ENCODE measurements around the gene PTPRO. TPM values are rescaled to one million over a fixed set of nuclear protein-coding genes. Genes with fewer than 3 reads are reported as not detected.

Gene PTPRO
- total and polyA plus RNA-seq, 4 donors: 29.9 to 71.8 (median 57.2) TPM

- Histone ChIP-seq H3K27ac (ENCODE audit: low read depth, low read length) (no peak overlapping the region), H3K4me3 (ENCODE audit: low read depth, low read length) (no peak overlapping the region), H3K36me3 (ENCODE audit: control insufficient read depth, insufficient read depth, low read length) (no peaks in the 10 kb centered on the region), H3K9me3 (ENCODE audit: control insufficient read depth, insufficient read depth, low read length) (no peaks in the 10 kb centered on the region), H3K27me3 (ENCODE audit: control insufficient read depth, insufficient read depth, low read length) (no peaks in the 10 kb centered on the region), H3K4me1 (ENCODE audit: control insufficient read depth, insufficient read depth, low read length) (no peaks in the 10 kb centered on the region)
- DNase-seq (ENCODE audit: low read depth in 4 of 6, low spot score in 6 of 6): no peak
- WGBS (ENCODE audit: insufficient coverage): 82% methylated on average over 5 of the region's 9 CpGs
These were observed 14.7 kb downstream of the PTPRO start for GRCh38 chr12:15336768-15337553.

- Histone ChIP-seq H3K4me1 (ENCODE audit: control insufficient read depth, insufficient read depth, low read length) (no peaks in the 10 kb centered on the region), H3K27ac (ENCODE audit: low read depth, low read length) (no peak overlapping the region), H3K36me3 (ENCODE audit: control insufficient read depth, insufficient read depth, low read length) (no peaks in the 10 kb centered on the region), H3K27me3 (ENCODE audit: control insufficient read depth, insufficient read depth, low read length) (no peaks in the 10 kb centered on the region), H3K9me3 (ENCODE audit: control insufficient read depth, insufficient read depth, low read length) (no peaks in the 10 kb centered on the region), H3K4me3 (ENCODE audit: low read depth, low read length) (no peak overlapping the region)
- DNase-seq (ENCODE audit: low read depth in 4 of 6, low spot score in 6 of 6): peak in 1 of 6 donors; percentile 72
These were observed 19.1 kb downstream of the PTPRO start for GRCh38 chr12:15341371-15341770.

- peak in 1 of 6 donors; percentile 86 for DNase-seq (ENCODE audit: low read depth in 4 of 6, low spot score in 6 of 6)
- H3K4me3 ChIP-seq (ENCODE audit: low read depth, low read length): no peak overlapping the region
- H3K9me3 ChIP-seq (ENCODE audit: control insufficient read depth, insufficient read depth, low read length): no peaks in the 10 kb centered on the region
- no peaks in the 10 kb centered on the region for H3K36me3 ChIP-seq (ENCODE audit: control insufficient read depth, insufficient read depth, low read length)
- H3K27ac ChIP-seq (ENCODE audit: low read depth, low read length): no peak overlapping the region
- peaks cover 4% of the 10 kb centered on the region for H3K4me1 ChIP-seq (ENCODE audit: control insufficient read depth, insufficient read depth, low read length)
- WGBS (ENCODE audit: insufficient coverage): 100% methylated on average over 1 of the region's 4 CpGs
- H3K27me3 ChIP-seq (ENCODE audit: control insufficient read depth, insufficient read depth, low read length): no peaks in the 10 kb centered on the region
These were observed 22.3 kb downstream of the PTPRO start for GRCh38 chr12:15344561-15344960.

- no peak overlapping the region for H3K4me3 ChIP-seq (ENCODE audit: low read depth, low read length)
- peaks cover 8% of the 10 kb centered on the region for H3K4me1 ChIP-seq (ENCODE audit: control insufficient read depth, insufficient read depth, low read length)
- no peaks in the 10 kb centered on the region for H3K9me3 ChIP-seq (ENCODE audit: control insufficient read depth, insufficient read depth, low read length)
- no peaks in the 10 kb centered on the region for H3K27me3 ChIP-seq (ENCODE audit: control insufficient read depth, insufficient read depth, low read length)
- WGBS (ENCODE audit: insufficient coverage): 90% methylated on average over 2 of the region's 3 CpGs
- no peak overlapping the region for H3K27ac ChIP-seq (ENCODE audit: low read depth, low read length)
- DNase-seq (ENCODE audit: low read depth in 4 of 6, low spot score in 6 of 6): no peak
- H3K36me3 ChIP-seq (ENCODE audit: control insufficient read depth, insufficient read depth, low read length): no peaks in the 10 kb centered on the region
These were observed 24.2 kb downstream of the PTPRO start for GRCh38 chr12:15346488-15346887.

- Histone ChIP-seq H3K4me1 (ENCODE audit: control insufficient read depth, insufficient read depth, low read length) (peaks cover 12% of the 10 kb centered on the region), H3K4me3 (ENCODE audit: low read depth, low read length) (no peak overlapping the region), H3K9me3 (ENCODE audit: control insufficient read depth, insufficient read depth, low read length) (no peaks in the 10 kb centered on the region), H3K27ac (ENCODE audit: low read depth, low read length) (peak overlapping the region; percentile 51), H3K36me3 (ENCODE audit: control insufficient read depth, insufficient read depth, low read length) (no peaks in the 10 kb centered on the region), H3K27me3 (ENCODE audit: control insufficient read depth, insufficient read depth, low read length) (no peaks in the 10 kb centered on the region)
- WGBS (ENCODE audit: insufficient coverage): 67% methylated on average over 1 of the region's 1 CpG
- DNase-seq (ENCODE audit: low read depth in 4 of 6, low spot score in 6 of 6): peak in 3 of 6 donors; percentile 52 to 91 (median 80)
These were observed 28.3 kb downstream of the PTPRO start for GRCh38 chr12:15350643-15351042.

- DNase-seq (ENCODE audit: low read depth in 4 of 6, low spot score in 6 of 6): peak in 2 of 6 donors; percentile 40 to 55
- H3K4me3 ChIP-seq (ENCODE audit: low read depth, low read length): no peak overlapping the region
- H3K27me3 ChIP-seq (ENCODE audit: control insufficient read depth, insufficient read depth, low read length): no peaks in the 10 kb centered on the region
- 67% methylated on average over 1 of the region's 2 CpGs for WGBS (ENCODE audit: insufficient coverage)
- no peaks in the 10 kb centered on the region for H3K36me3 ChIP-seq (ENCODE audit: control insufficient read depth, insufficient read depth, low read length)
- H3K27ac ChIP-seq (ENCODE audit: low read depth, low read length): no peak overlapping the region
- H3K9me3 ChIP-seq (ENCODE audit: control insufficient read depth, insufficient read depth, low read length): no peaks in the 10 kb centered on the region
- peaks cover 4% of the 10 kb centered on the region for H3K4me1 ChIP-seq (ENCODE audit: control insufficient read depth, insufficient read depth, low read length)
These were observed 33.5 kb downstream of the PTPRO start for GRCh38 chr12:15355766-15356165.

GRCh38 chr12:15356951-15357364 lies 34.6 kb downstream of the PTPRO start:
- Histone ChIP-seq H3K4me1 (ENCODE audit: control insufficient read depth, insufficient read depth, low read length) (peaks cover 4% of the 10 kb centered on the region), H3K27me3 (ENCODE audit: control insufficient read depth, insufficient read depth, low read length) (no peaks in the 10 kb centered on the region), H3K9me3 (ENCODE audit: control insufficient read depth, insufficient read depth, low read length) (no peaks in the 10 kb centered on the region), H3K27ac (ENCODE audit: low read depth, low read length) (no peak overlapping the region), H3K4me3 (ENCODE audit: low read depth, low read length) (no peak overlapping the region), H3K36me3 (ENCODE audit: control insufficient read depth, insufficient read depth, low read length) (no peaks in the 10 kb centered on the region)
- DNase-seq (ENCODE audit: low read depth in 4 of 6, low spot score in 6 of 6): peak in 4 of 6 donors; percentile 33 to 87 (median 64)
- WGBS (ENCODE audit: insufficient coverage): no CpG with 5 or more reads among the region's 3 CpGs

- WGBS (ENCODE audit: insufficient coverage): 86% methylated on average over 2 of the region's 4 CpGs
- Histone ChIP-seq H3K36me3 (ENCODE audit: control insufficient read depth, insufficient read depth, low read length) (no peaks in the 10 kb centered on the region), H3K27ac (ENCODE audit: low read depth, low read length) (no peak overlapping the region), H3K4me3 (ENCODE audit: low read depth, low read length) (no peak overlapping the region), H3K4me1 (ENCODE audit: control insufficient read depth, insufficient read depth, low read length) (no peaks in the 10 kb centered on the region), H3K27me3 (ENCODE audit: control insufficient read depth, insufficient read depth, low read length) (no peaks in the 10 kb centered on the region), H3K9me3 (ENCODE audit: control insufficient read depth, insufficient read depth, low read length) (no peaks in the 10 kb centered on the region)
- peak in 1 of 6 donors; percentile 27 for DNase-seq (ENCODE audit: low read depth in 4 of 6, low spot score in 6 of 6)
These were observed 42.2 kb downstream of the PTPRO start for GRCh38 chr12:15364221-15365160.

- WGBS (ENCODE audit: insufficient coverage): 33% methylated on average over 1 of the region's 4 CpGs
- no peaks in the 10 kb centered on the region for H3K4me1 ChIP-seq (ENCODE audit: control insufficient read depth, insufficient read depth, low read length)
- no peak overlapping the region for H3K27ac ChIP-seq (ENCODE audit: low read depth, low read length)
- peak in 1 of 6 donors; percentile 88 for DNase-seq (ENCODE audit: low read depth in 4 of 6, low spot score in 6 of 6)
- no peaks in the 10 kb centered on the region for H3K36me3 ChIP-seq (ENCODE audit: control insufficient read depth, insufficient read depth, low read length)
- H3K9me3 ChIP-seq (ENCODE audit: control insufficient read depth, insufficient read depth, low read length): no peaks in the 10 kb centered on the region
- no peak overlapping the region for H3K4me3 ChIP-seq (ENCODE audit: low read depth, low read length)
- no peaks in the 10 kb centered on the region for H3K27me3 ChIP-seq (ENCODE audit: control insufficient read depth, insufficient read depth, low read length)
These were observed 46.5 kb downstream of the PTPRO start for GRCh38 chr12:15368812-15369211.
